GM18909 (cell line): ENCODE results near the gene CEP112.
"Not testable (repeated sequence)": the region's sequence is repeated elsewhere in the genome, so short reads cannot be mapped to it uniquely, and the experiment has no call there.

ENCODE experiments used
- ATAC-seq: cut with Tn5 transposase; IDR thresholded peaks from one replicate; pipeline ENCODE4 v1.9.1; 2021; ENCODE audit warnings: mild to moderate bottlenecking; ENCODE audit not compliant: unreplicated experiment, poor library complexity

CEP112 gene

DNA sequence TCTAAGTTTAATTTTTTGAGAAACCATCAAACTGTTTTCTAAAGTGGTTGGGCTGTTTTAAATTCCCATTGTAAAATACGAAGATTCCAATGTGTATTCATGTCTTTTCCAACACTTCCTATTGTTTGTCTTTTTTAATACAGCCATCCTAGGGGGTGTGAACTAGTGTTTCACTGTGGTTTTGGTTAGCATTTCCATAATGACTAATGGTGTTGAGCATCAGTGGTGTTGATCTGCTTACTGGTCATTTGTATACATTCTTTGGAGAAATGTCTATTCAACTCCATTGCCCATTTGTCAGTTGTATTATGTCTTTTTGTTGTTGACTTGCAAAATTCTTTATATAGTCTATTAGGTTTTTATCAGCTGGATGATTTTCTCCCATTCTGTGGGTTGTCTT is 391.3 kb downstream of the CEP112 start:
- ATAC-seq: no peak

DNA sequence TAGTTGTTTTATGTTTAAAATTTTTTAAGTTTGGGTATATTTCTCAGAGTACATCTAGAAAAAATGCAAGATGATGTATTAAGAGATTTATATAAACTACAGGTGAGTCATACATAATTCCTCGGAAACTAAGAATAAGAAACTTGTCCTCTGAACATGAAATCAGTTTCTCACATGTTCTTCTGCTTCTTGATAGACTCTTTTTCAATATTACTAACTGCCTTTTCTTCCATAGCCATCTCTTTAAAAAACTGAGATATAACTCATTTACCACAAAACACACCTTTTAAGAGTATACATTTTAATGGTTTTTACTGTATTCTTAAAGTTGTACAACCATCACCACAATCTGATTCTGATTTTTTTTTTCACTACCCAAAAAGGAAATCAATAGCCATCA is 392.1 kb downstream of the CEP112 start:
- no peak for ATAC-seq

DNA sequence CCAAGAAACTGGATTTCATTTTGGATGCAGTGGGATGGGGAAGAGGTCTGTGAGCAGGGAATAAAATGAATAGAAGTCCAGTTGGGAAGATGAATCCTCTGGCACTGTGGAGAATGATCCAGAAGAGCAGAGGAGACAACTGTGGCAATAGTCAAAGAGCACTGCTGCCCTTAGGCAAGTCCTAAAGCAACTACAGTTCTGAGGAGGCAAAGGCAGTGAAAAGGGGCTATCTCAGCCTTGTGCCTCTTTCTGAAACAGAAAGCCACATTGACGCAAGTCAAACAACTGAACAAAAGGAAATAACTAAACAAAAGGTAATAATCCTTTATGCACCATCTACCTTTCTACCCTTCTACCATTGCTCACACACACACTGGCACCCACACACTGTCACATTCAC is 392.5 kb downstream of the CEP112 start:
- no peak for ATAC-seq

DNA sequence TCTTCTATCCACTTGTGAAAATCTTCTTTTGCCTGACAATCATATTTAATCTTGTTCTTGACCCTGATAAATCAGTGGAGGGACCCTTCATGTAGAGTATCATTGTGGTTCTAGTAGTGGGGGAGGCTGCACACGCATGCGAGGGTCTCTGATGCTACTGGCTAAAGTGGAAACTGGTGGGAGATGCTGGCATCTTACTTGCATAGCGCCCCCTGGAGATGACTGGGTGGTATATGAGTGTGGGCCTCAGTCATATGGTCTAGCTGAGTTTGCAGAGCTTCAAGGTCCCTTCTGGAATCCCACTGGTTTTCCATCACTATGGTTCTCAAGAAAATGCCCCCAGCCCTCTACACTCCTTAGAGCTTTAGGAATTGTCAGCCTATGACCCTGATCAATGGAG is 394.1 kb downstream of the CEP112 start:
- no peak for ATAC-seq

DNA sequence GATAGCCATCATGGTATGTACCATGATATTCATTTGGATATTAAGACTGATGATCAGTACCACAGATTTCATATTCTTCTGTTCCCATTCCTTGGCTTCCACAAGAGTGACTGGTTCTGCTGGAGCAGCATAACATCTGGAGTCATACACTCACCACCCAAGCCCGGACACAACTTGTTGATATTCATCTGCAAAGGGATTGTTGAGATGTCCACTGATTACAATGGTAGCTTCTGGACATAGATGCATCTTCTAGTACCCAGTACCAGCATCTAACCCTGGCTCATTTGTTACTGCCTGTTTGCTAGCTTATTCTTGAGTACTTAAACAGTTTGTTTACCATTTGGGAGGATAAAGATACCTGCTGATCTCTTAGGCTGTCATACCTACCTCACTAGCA is 394.8 kb downstream of the CEP112 start:
- no peak for ATAC-seq

DNA sequence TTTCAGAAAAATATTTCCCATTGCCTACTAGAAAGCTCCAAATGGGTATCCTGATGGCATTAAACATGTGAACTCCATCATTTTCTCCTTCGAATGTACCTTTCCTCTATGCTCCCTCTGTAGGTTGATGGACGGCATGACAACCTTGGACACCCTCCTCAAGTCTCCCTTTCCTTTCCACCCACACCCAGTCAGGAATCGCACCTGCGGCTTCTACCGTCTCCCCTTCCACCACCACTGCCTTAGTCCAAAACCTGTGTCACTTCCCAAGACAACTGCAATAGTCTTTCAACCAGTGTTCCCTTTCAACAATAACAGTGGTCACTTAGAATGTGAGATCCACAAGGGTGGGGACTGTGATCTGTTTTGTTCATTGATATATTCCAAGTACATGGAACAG is 397.4 kb downstream of the CEP112 start:
- ATAC-seq: no peak

DNA sequence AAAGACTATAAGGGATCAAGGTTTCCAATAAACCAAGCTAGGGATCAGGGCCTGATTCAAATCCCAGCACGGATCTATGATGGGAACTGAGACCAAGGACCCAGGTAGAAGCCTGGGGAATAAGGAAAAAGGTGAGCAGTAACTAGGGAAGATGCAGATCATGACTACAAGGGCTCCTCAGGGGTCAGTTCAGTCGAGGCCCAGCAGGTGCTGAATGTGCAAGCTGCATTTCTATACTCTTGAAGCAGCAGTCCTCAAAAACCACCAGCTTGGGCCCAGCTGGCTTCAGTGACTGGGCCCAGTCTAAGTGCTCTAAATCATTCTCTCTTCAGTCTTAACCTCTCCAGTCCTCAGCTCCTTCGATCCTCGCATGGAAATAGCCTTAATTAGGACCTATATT is 401.7 kb downstream of the CEP112 start:
- no peak for ATAC-seq

DNA sequence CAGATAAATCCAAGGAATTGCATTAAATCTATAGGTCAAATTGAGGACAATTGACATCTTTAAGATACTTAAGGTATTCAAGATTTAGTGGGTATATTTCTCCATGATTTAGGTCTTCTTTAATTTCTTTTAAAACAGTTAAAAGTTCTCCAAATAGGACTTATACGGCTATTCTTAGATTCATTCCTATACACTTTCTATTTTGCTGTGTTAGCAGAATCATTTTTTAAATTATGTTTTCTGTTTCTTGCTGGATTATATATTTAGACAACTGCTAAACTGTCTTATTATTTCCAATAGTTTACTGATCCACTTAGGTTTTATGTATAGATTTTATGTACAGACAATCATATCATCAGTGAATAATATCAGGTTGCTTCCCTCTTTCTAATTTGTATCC is 404.4 kb downstream of the CEP112 start:
- no peak for ATAC-seq

DNA sequence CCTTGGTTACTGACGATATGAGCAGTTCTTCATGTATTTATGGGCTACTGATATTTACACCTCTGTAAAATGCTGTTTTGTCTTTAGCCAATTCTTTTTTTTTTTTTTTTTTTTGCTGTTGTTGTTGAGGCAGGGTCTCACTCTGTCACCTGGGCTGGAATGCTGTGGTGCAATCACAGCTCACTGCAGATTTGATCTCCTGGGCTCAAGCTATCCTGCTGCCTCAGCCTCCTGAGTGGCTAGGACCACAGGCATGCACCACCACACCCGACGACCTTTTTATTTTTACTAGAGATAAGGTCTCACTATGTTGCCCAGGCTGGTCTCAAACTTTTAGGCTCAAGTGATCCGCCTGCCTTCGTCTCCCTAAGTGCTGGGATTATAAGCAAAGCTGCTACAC is 405.5 kb downstream of the CEP112 start:
- ATAC-seq: no peak

DNA sequence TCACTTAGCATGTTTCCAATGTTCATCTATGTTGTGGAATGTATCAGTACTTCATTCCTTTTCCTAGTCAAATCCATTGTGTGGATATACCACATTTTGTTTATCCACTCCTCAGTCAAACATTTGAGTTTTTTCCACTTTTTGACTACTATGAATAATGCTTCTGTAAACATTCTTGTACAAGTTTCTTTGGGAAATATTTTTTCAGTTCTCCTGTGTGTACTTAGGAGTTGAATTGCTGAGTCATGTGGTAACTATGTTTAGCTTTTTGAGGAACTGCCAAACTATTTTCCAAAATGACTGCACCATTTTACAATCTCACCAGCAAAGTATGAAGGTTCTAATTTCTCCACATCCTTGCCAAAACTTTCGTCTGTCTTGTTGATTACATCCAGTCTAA is 406.8 kb downstream of the CEP112 start:
- no peak for ATAC-seq

DNA sequence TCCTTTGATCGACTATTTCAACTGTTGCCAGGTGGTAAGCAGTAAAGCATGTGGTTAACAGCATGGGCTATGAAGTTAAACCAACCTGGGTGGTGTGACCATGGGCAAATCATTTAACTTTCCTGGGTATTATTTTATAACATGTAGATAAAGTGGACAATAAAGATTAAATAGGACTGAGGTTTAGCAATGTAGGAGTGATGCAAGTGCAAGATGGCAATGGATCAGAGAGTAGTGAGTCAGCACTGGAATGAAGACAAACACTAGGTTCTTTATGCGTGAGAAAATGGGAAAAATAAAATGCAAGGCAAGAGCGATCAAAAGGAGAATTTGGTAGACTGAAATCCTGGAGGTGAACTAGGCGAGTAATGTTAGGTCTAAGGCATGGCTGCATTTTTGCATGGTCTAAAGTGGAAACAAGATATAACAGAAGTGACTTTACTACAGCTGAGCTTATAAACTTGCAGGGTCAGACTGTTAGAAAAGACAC is 408.0 kb downstream of the CEP112 start:
- ATAC-seq: no peak

DNA sequence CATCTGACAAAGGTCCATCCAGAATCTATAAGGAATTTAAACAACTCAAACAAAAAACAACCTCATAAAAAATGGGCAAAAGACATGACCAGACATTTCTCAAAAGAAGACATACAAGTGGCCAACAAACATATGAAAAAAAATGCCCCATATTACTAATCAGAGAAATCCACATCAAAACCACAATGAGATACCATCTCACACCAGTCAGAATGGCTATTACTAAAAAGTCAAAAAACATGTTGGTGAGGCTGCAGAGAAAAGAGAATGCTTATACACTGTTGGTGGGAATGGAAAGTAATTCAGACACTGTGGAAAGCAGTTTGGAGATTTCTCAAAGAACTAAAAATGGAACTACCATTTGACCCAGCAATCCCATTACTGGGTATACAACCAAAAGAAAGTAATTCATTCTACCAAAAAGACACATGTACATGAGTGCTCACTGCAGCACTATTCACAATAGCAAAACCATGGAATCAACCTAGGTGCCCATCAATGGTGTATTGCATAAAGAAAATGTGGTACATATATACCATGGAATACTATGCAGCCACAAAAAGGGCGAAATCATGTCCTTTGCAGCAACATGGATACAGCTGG is 409.7 kb downstream of the CEP112 start:
- not testable (repeated sequence) for ATAC-seq

DNA sequence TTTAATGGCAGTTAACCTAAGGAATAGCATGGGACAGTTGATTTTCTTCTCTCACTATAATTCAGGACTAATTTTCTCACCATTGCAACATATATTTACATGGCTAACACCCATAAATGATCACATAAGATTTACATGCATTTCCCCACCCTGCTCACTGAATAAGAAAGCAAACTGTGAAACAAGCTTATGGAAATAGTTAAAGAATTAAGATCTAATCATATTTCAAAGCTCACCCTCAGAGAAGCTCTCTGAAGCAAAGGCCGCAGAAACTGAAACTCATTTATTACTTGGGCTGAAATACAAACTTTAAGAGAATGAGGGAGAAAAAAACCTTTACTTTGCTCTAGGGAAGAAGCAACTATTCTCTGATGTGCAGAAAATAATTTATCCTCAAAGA is 411.8 kb downstream of the CEP112 start:
- ATAC-seq: no peak

DNA sequence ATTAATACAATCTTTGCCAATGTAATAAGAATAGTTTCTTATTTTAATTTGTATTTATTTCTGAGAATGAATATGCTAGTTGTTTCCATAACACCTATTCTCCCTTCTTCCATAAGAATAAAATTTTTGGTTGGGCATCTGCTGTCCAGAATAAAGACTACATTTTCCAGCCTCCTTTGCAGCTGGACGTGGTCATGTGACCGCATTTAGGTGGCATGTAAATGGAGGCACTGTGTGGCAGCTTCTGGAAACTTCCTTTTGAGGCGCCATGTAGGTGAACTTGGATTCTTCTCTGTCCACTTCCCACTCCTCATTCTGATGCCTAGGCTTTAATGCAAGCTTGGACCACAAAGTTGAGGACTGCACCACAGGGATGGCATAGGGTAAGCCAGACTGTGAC is 415.0 kb downstream of the CEP112 start:
- ATAC-seq: no peak

DNA sequence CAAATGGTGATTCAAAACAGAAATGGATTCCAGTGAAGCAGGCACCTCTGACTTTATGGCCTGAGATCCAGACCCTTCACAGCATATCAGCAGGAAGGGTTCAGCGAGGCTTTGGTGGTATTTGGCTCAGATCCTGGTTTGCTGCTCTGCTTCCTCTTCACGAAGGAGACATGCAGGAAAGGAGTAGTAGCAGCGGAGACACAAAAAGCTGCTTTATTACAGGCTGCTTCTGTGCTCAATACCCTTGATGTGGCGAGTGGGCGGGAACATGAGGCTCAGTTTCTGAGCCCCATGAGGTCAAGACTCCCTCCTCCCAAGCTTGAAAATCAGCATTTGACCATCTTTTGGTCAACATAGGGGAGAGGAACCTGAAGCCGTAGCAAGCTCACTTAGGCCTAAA is 417.1 kb downstream of the CEP112 start:
- ATAC-seq: no peak

DNA sequence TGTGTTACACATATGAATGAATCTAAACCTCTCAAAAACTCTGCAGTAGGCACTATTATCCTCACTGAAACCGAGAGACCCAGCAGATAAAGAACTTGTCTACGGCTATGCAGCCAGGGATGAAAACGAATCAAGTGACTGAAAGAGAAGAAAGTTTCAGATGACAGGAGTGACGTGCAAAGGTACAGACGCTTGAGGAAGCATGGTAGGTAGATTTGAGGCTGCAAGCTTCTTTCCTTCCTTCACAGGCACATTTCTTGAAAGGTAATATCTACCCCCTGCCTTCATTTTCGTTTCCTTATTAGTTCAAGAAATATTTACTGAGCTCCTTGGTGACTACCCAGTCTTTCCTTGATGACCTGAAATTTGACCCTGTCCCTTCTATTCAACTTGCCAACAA is 418.9 kb downstream of the CEP112 start:
- ATAC-seq: no peak

DNA sequence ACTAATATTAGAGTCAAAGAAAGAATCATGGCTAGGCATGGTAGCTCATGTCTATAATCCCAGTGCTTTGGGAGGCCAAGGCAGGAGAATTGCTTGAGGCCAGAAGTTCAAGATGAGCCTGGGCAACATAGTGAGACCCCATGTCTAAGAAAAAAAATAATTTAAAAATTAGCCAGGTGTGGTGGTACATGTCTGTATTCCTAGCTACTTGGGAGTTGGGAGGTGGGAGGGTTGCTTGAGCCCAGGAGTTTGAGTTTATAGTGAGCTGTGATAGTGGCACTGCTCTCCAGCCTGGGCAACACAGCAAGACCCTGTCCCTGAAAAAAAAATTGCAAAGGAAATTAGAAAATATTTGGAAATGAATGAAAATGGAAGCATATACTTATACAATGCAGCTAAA is 420.2 kb downstream of the CEP112 start:
- ATAC-seq: no peak

DNA sequence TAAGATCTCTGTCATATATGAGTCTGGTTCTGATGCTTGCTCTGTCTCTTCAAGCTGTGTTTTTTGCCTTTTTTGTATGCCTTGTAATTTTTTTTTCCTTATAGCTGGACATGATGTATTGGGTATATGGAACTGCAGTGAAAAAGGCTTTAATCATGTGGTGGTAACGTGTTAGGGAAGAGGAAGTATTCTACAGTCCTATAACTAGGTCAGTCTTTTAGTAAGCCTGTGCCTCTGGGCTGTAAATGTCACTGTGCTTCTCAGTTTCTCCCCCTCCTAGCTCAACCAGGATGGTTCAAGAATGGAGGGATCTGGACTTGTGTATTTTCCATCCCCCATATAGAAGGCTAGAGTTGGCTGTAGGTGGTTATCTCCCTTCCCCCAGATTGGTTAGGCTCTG is 428.1 kb downstream of the CEP112 start:
- no peak for ATAC-seq

DNA sequence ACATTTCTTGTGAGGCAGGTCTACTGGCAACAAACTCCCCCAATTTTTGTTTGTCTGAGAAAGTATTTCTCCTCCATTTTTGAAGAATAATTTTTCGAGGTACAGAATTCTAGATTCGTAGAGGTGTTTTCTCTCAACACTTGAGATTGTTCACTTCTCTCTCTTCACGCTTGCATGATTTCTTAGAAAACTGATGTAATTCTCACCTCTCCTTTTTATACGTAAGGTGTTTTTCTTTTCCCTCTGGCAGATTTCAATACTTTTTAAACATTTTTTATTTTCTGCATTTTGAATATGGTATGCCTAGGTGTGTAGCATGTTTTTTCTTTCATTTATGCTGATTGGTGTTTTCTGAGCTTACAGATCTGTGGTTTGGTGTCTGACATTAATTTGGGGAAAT is 429.0 kb downstream of the CEP112 start:
- no peak for ATAC-seq

DNA sequence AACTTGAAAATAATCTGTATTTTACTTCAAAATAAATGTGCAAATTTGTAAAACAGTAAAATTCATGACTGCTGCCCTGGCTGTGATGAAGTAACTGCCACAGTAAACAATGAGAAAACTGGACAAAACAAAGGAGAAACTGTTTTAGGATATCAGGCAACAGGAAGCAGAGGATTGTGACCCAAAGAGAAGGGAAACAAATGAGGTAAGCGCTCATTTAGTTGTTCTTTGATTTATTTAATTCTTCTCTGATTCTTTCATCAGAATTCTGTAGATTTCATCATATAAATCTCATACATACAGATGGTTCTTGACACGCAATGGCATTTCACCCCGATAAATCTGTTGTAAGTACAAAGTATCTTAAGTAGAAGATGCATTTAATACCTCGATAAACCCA is 432.4 kb downstream of the CEP112 start:
- ATAC-seq: no peak

DNA sequence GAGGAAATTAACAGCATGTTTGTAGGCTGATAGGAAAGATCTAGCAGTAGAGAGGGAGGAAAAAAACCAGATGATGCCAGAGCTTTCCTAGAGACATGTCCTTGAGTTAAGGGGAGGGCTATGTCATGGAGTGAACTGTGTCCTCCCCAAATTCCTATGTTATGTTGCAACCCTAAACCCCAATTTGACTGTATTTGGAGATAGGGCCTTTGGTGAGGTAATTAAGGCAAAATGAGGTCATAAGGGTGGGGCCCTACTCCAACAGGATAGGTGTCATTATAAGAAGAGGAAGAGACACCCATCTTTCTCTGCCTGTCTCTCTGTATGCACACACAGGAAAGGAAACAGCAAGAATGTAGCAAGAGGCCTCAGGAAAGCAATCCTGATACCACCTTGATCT is 435.2 kb downstream of the CEP112 start:
- ATAC-seq: no peak

DNA sequence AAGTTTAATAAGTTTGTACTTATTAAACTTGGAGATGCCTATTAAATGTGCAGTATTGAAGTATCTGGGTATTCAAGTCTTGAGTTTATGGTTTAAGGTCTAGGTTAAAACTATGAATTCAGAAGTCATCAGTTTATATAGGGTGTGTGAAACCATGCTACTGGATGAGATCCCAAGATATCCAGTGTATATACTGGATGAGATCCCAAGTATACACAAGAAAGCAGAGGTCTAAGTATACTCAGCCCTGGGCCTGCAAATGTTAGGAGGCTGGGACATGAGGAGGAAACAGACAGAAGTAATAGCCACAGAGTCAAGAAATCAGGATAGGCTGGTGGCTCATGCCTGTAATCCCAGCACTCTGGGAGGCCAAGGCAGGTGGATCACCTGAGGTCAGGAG is 436.1 kb downstream of the CEP112 start:
- no peak for ATAC-seq

DNA sequence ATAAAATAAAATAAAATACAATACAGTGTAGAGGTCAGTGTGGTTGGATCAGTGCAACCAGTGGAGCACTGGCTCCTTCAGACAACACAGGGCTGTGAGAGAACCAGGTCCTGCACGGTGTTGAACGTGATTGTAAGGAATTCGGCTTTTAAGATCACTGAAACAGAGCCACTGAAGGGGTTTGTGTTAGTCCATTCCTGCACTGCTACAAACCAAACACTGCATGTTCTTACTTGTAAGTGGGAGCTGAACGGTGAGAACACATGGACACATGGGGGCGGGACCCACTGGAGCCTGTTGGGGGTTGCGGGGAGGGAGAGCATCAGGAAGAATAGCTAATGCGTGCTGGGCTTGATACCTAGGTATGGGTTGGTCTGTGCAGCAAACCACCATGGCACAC is 437.3 kb downstream of the CEP112 start:
- no peak for ATAC-seq
